Upper lobe of right lung (tissue), 1 donor: ENCODE data around the gene CD72. TPM values are rescaled to one million over a fixed set of nuclear protein-coding genes. Genes with fewer than 3 reads are reported as not detected.

ENCODE experiments used
- ATAC-seq: fragments of 200-7000 bp; cut with Tn5 transposase; one replicate; pipeline ENCODE4 v1.9.1; 2020; ENCODE audit warnings: mild to moderate bottlenecking, moderate library complexity
- DNase-seq: peaks from one replicate; pipeline ENCODE4 v3.0.0-alpha.2; 2020
- H3K27ac ChIP-seq: fragments of 200-600 bp; one replicate; pipeline ENCODE4 v1.8.0; 2022
- H3K27me3 ChIP-seq: fragments of 200-600 bp; one replicate; pipeline ENCODE4 v1.8.0; 2022; ENCODE audit warnings: mild to moderate bottlenecking
- H3K36me3 ChIP-seq: fragments of 200-600 bp; one replicate; pipeline ENCODE4 v1.8.0; 2022
- H3K4me1 ChIP-seq: fragments of 200-600 bp; one replicate; pipeline ENCODE4 v1.8.0; 2022
- H3K4me3 ChIP-seq: fragments of 200-600 bp; one replicate; pipeline ENCODE4 v1.8.0; 2022; ENCODE audit warnings: mild to moderate bottlenecking
- H3K9me3 ChIP-seq: fragments of 200-600 bp; one replicate; pipeline ENCODE4 v1.8.0; 2022
- intact Hi-C: fragments of 100-400 bp; cut with DNase I; formaldehyde crosslinking; loops from one replicate; pipeline ENCODE4 v1.11.0; 2022
- total RNA-seq: library from RNA; stranded (reverse); fragmentation: NEBNext Ultra II Directional; extraction: Animal tissue kit (Norgen Biotek cat#: 25700); gene quantifications from one replicate; pipeline ENCODE4 v1.2.1, GENCODE V29; 2021
- TF ChIP-seq, protein P1 (sequence below): fragments of 200-600 bp; IDR thresholded peaks from one replicate; pipeline ENCODE4 v1.8.0; 2022; ENCODE audit warnings: antibody characterized with exemption
- donor health status: DM: no; HTN: yes; CAD: no; lungs with severe emphysema.

CD72 gene
- total RNA-seq, 1 donor from 2014 or later, result 3.0 TPM

DNA sequence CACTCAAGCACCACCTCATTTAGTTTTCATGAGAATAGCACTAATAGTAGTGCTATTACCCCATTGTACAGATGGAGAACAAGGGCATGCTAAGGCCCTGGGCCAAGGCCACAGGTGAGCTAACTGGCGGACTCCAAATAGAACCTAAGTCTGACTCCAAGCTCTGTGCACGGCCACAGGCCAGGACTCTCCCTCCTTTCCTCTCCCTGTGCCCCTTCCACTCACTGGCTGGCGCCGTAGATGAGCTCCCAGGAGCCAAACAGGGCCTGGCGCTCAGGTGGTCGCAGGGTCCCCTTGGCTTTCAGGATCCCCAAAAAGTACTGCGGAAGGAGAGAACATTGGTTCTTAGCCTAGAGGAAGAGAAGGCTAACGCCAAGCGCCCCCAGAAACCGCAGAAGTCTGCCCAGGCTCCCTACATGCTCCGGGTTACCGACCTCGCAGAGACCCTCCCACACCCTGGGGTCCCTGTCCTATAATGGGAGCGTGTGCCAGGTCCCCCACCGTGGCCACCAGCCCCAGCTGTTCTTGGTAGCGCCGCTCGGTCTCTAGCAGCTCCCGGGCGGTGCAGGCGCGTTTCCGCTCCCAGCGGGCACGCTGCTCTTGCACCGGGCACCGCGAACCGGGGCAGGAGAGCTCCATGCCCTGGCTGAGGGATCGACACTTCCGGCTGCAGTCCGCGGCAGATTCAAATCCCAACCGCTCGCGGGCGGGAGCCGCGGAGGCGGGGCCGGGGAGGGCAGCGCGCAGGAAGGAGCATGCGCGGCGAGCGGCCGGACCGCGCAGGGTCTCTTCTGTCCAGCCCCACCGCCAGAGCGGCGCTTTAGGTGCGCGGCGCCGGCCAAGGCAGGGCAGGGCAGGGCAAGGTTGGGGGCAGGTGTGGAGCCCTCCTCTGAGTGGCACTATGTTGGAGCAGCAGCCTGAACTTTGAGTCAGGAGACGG is 46.6 kb upstream of the CD72 start, which contains the start of gene ARHGEF39:
Gene ARHGEF39 (minus strand): TSS at position 665 of the 940 bp plus-strand sequence. CDS start 26 bp downstream, at position 639.
- Histone ChIP-seq H3K4me3 (peak within 1 kb of the TSS; percentile 53), H3K4me1 (peaks cover 21% of the 10 kb centered on the region), H3K9me3 (no peaks in the 10 kb centered on the region), H3K27ac (peak within 1 kb of the TSS; percentile 64), H3K27me3 (no peaks in the 10 kb centered on the region), H3K36me3 (peaks cover 3% of the 10 kb centered on the region)
- ATAC-seq, result peak; percentile 94
- peak; percentile 91 for DNase-seq
- TF ChIP-seq, protein P1, sequence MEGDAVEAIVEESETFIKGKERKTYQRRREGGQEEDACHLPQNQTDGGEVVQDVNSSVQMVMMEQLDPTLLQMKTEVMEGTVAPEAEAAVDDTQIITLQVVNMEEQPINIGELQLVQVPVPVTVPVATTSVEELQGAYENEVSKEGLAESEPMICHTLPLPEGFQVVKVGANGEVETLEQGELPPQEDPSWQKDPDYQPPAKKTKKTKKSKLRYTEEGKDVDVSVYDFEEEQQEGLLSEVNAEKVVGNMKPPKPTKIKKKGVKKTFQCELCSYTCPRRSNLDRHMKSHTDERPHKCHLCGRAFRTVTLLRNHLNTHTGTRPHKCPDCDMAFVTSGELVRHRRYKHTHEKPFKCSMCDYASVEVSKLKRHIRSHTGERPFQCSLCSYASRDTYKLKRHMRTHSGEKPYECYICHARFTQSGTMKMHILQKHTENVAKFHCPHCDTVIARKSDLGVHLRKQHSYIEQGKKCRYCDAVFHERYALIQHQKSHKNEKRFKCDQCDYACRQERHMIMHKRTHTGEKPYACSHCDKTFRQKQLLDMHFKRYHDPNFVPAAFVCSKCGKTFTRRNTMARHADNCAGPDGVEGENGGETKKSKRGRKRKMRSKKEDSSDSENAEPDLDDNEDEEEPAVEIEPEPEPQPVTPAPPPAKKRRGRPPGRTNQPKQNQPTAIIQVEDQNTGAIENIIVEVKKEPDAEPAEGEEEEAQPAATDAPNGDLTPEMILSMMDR, result peak; percentile 25
- intact Hi-C loops, result no loop called here

DNA sequence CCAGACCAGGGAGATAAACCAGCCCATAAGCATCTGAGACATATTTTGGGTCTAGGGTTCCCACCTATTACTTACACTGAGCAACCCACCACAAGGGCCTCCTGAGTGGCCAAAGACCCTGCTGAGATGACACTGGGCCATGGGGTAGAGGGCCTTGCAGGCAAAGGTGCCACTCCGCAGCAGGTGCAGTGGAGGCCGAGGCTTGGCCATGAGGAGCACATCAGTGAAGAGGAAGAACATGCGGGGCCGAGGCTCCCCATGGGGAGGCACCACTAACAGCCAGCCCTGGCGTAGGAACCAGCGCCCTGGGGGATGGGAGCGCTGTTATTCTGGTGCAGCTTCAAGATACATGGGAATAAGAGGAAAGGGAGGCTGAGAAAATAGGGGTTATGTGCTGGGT is 44.2 kb upstream of the CD72 start:
- peaks cover 29% of the 10 kb centered on the region for H3K4me1 ChIP-seq
- no peak for DNase-seq
- ATAC-seq, result no peak
- TF ChIP-seq, protein P1, result no peak
- peaks cover 3% of the 10 kb centered on the region for H3K36me3 ChIP-seq
- no peaks in the 10 kb centered on the region for H3K27me3 ChIP-seq
- no peak overlapping the region for H3K4me3 ChIP-seq
- H3K27ac ChIP-seq, result no peak overlapping the region
- H3K9me3 ChIP-seq, result no peaks in the 10 kb centered on the region
- intact Hi-C loops, result no loop called here

DNA sequence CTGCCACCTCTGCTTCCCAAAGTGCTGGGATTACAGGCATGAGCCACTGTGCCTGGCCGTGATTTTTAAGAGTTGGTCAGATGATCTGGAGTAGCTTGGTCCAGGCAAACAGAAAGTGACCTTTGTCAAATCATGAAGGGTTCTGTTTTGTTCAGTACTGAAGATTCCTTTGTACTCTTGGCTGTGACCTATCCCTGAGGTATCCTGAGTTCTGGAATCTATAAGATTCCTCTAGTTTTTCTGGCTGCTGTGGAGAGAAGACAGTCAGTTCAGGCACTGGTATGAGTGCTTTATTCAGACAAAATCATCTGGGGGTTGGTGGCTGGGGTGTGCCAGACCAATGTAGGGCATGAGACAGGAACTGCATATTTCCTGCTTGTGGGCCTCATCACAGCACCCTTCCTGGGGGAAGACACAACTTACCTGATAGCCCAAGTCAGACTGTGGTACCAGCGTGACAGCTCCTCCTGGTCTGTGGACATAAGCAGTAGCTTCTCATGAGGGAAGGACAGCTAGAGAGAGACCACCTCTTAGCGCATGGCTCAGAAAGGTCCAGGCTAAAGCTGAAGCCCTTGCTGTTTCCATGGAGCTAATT is 43.6 kb upstream of the CD72 start:
- Histone ChIP-seq H3K4me3 (no peak overlapping the region), H3K4me1 (peaks cover 35% of the 10 kb centered on the region), H3K9me3 (no peaks in the 10 kb centered on the region), H3K27ac (no peak overlapping the region), H3K27me3 (no peaks in the 10 kb centered on the region), H3K36me3 (peaks cover 3% of the 10 kb centered on the region)
- ATAC-seq (no peak), DNase-seq (no peak)
- TF ChIP-seq, protein P1, result no peak
- intact Hi-C loops, result no loop called here

DNA sequence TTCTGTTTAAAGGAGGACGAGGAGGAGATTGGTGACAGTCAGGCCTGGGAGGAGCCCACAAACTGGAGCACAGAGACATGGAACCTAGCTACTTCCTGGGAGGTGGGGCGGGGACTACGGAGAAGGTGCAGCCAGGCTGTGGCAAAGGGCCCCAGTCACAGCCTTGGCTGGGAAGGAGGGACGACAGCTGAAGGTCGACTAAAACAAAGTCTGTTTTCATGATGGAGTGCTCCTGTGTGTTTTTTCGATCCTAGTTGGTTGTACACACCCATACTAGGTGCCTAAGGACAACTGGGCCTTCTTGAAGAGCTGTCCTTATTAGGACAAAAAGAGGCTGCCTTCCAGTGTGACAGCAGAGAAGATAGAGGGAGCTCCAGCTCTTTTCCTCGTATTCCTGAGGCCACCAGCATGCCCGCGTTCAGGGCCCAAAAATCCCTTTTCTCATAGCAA is 42.8 kb upstream of the CD72 start:
- intact Hi-C loops, result no loop called here
- Histone ChIP-seq H3K9me3 (no peaks in the 10 kb centered on the region), H3K27me3 (no peaks in the 10 kb centered on the region), H3K4me1 (peaks cover 36% of the 10 kb centered on the region), H3K4me3 (no peak overlapping the region), H3K27ac (peak overlapping the region; percentile 0), H3K36me3 (peaks cover 3% of the 10 kb centered on the region)
- DNase-seq (no peak), ATAC-seq (no peak)
- TF ChIP-seq, protein P1, result peak; percentile 39

DNA sequence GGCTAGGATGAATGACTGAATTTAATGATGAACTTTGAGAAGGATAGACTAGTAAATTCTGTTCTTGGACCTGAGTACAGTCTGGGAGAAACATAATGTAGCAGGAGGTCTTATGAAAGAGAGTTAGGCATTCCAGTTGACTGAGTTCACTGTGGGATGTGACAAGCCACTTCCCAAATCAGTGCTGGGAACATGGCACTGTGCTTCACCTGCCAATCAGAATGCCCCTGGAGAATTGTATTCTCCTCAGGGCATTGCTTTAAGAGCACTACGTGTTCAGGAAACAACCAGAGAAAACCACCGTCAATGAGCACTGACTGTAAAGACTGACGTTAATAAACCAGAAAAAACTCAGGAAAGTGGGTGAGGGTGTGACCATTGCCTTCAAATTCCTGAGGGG is 41.1 kb upstream of the CD72 start:
- ATAC-seq, result no peak
- peak overlapping the region; percentile 95 for H3K4me3 ChIP-seq
- H3K36me3 ChIP-seq, result peaks cover 3% of the 10 kb centered on the region
- peak overlapping the region; percentile 99 for H3K27ac ChIP-seq
- intact Hi-C loops, result no loop called here
- no peaks in the 10 kb centered on the region for H3K9me3 ChIP-seq
- TF ChIP-seq, protein P1, result no peak
- no peak for DNase-seq
- peaks cover 28% of the 10 kb centered on the region for H3K4me1 ChIP-seq
- H3K27me3 ChIP-seq, result no peaks in the 10 kb centered on the region
